ENCODE results near the gene MBD3L2B.
"Not testable (repeated sequence)": the region's sequence is repeated elsewhere in the genome, so short reads cannot be mapped to it uniquely, and the experiment has no call there.

MBD3L2B gene

GRCh38 chr19:7063764-7064418 is 42.7 kb upstream of the MBD3L2B start:
- H3K27ac ChIP-seq, result no peak overlapping the region
- no peak overlapping the region for H3K4me3 ChIP-seq (ENCODE audit: low read depth, low read length)
- peaks cover 3% of the 10 kb centered on the region for H3K9me3 ChIP-seq (ENCODE audit: severe bottlenecking)
- no peak for TF ChIP-seq CTCF (IDR thresholded peaks at IDR 0.05; ENCODE audit: low read depth, low read length)
- H3K36me3 ChIP-seq, result no peaks in the 10 kb centered on the region
- H3K27me3 ChIP-seq (ENCODE audit: insufficient read depth, low read depth, severe bottlenecking), result no peaks in the 10 kb centered on the region
- DNase-seq, result no peak

DNA sequence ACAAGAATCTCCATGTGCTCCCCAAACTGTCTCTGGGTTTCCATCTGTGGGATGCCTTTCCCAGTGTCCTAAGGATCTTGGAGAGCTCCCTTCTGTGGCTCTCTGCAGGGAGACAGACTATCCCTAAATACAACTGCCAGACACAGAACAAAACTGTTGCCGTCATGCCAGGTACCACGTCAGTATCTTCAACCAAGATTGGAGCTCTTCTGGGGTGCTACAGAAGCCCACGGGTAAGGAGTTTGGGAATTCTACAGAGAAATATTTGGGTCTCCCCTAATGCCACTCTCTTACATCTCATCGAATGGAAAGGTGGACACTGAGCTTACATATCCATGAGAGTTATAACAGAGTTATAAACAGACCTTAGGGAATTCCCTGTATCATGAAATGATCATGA is 42.1 kb upstream of the MBD3L2B start:
- Histone ChIP-seq H3K9me3 (ENCODE audit: severe bottlenecking) (peaks cover 3% of the 10 kb centered on the region), H3K27ac (no peak overlapping the region), H3K36me3 (no peaks in the 10 kb centered on the region), H3K4me3 (ENCODE audit: low read depth, low read length) (no peak overlapping the region), H3K27me3 (ENCODE audit: insufficient read depth, low read depth, severe bottlenecking) (no peaks in the 10 kb centered on the region)
- no peak for DNase-seq
- no peak for TF ChIP-seq CTCF (IDR thresholded peaks at IDR 0.05; ENCODE audit: low read depth, low read length)

- H3K27me3 ChIP-seq (ENCODE audit: insufficient read depth, low read depth, severe bottlenecking); H3K27ac ChIP-seq; DNase-seq; H3K4me3 ChIP-seq (ENCODE audit: low read depth, low read length); H3K36me3 ChIP-seq; H3K9me3 ChIP-seq (ENCODE audit: severe bottlenecking): not testable (repeated sequence)
These were observed 38.7 kb upstream of the MBD3L2B start for GRCh38 chr19:7059977-7060376.

GRCh38 chr19:7058576-7058975 is 37.3 kb upstream of the MBD3L2B start, which contains the start of gene MBD3L3:
TSS of gene MBD3L3 (minus strand) at chr19:7058676. CDS start at chr19:7058605, 71 bp downstream.
- H3K36me3 ChIP-seq; H3K9me3 ChIP-seq (ENCODE audit: severe bottlenecking); H3K27ac ChIP-seq; DNase-seq; H3K27me3 ChIP-seq (ENCODE audit: insufficient read depth, low read depth, severe bottlenecking); H3K4me3 ChIP-seq (ENCODE audit: low read depth, low read length): not testable (repeated sequence)

DNA sequence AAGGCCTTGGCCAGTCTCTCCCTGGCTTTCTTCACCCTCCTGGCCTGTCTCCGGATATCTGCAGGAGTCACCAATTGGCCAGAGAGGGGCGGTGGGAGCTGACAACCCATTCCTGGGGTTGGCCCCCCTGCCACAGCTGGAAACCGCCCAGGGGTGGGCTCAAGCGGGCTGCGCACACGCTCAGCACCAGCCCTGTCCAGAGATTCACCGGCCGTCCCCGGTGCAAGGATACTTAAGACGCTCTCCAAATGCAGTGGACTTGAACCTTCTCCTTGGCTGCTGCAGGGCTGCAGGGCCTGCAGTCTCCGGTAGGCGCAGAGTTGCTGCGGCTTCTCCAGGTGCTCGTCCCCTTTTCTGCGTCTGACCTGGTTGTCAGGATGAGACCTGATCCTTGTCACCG is 35.1 kb upstream of the MBD3L2B start:
- H3K27me3 ChIP-seq (ENCODE audit: insufficient read depth, low read depth, severe bottlenecking); H3K36me3 ChIP-seq; H3K27ac ChIP-seq; H3K9me3 ChIP-seq (ENCODE audit: severe bottlenecking); DNase-seq; H3K4me3 ChIP-seq (ENCODE audit: low read depth, low read length): not testable (repeated sequence)

DNA sequence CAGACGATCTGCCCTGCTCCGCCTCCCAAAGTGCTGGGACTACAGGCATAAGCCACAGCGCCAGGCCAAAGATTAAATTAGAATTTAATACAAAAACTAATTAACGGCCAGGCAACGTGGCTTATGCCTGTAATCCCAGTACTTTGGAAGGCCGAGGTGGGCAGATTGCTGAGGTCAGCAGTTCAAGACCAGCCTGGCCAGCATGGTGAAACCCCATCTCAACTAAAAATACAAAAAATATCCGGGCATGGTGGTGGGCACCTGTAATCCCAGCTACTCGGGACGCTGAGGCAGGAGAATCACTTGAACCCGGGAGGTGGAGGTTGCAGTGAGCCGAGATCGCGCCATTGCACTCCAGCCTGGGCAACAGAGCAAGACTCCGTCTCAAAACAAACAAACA is 34.4 kb upstream of the MBD3L2B start:
- H3K27me3 ChIP-seq (ENCODE audit: insufficient read depth, low read depth, severe bottlenecking); DNase-seq; H3K27ac ChIP-seq; H3K9me3 ChIP-seq (ENCODE audit: severe bottlenecking); H3K4me3 ChIP-seq (ENCODE audit: low read depth, low read length); H3K36me3 ChIP-seq: not testable (repeated sequence)

GRCh38 chr19:7054635-7055368 is 33.6 kb upstream of the MBD3L2B start:
- not testable (repeated sequence) for H3K4me3 ChIP-seq (ENCODE audit: low read depth, low read length); H3K36me3 ChIP-seq; DNase-seq; H3K9me3 ChIP-seq (ENCODE audit: severe bottlenecking); H3K27ac ChIP-seq; H3K27me3 ChIP-seq (ENCODE audit: insufficient read depth, low read depth, severe bottlenecking)

DNA sequence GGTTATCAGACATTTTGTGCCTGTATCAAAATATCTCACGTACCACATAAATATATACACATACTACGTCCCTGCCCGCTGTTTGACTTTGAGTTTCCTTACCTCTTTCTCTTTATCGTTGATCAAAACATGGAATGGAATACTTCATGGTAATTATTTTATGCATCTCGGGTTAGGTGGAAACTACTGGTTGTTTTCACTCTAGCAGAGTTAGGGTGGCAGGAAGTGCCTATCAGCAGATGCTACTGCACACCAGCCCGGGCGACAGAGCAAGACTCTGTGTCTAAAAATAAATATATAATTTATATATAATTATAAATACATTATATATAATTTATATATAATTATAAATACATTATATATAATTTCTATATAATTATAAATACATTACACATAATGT is 31.7 kb upstream of the MBD3L2B start:
- H3K9me3 ChIP-seq (ENCODE audit: severe bottlenecking); H3K27ac ChIP-seq; DNase-seq: not testable (repeated sequence)

GRCh38 chr19:7051421-7051820 is 30.2 kb upstream of the MBD3L2B start:
- not testable (repeated sequence) for H3K4me3 ChIP-seq (ENCODE audit: low read depth, low read length); H3K36me3 ChIP-seq; DNase-seq; H3K9me3 ChIP-seq (ENCODE audit: severe bottlenecking); H3K27me3 ChIP-seq (ENCODE audit: insufficient read depth, low read depth, severe bottlenecking); H3K27ac ChIP-seq

More for the DNA sequence above, 31.7 kb upstream of the MBD3L2B start:
- not testable (repeated sequence) for H3K36me3 ChIP-seq; H3K4me3 ChIP-seq (ENCODE audit: low read depth, low read length); H3K27me3 ChIP-seq (ENCODE audit: insufficient read depth, low read depth, severe bottlenecking)

- H3K36me3 ChIP-seq; H3K27ac ChIP-seq; DNase-seq; H3K9me3 ChIP-seq (ENCODE audit: severe bottlenecking); H3K27me3 ChIP-seq (ENCODE audit: insufficient read depth, low read depth, severe bottlenecking); H3K4me3 ChIP-seq (ENCODE audit: low read depth, low read length): not testable (repeated sequence)
These were observed 27.8 kb upstream of the MBD3L2B start, which contains the start of gene MBD3L2 for GRCh38 chr19:7049021-7049420. TSS of gene MBD3L2 (plus strand) at chr19:7049321. CDS start at chr19:7049374, 53 bp downstream.

- H3K9me3 ChIP-seq (ENCODE audit: severe bottlenecking); H3K36me3 ChIP-seq; DNase-seq; H3K4me3 ChIP-seq (ENCODE audit: low read depth, low read length); H3K27ac ChIP-seq; H3K27me3 ChIP-seq (ENCODE audit: insufficient read depth, low read depth, severe bottlenecking): not testable (repeated sequence)
These were observed 20.3 kb upstream of the MBD3L2B start for GRCh38 chr19:7041563-7041962.

- not testable (repeated sequence) for H3K4me3 ChIP-seq (ENCODE audit: low read depth, low read length); DNase-seq; H3K36me3 ChIP-seq; H3K27me3 ChIP-seq (ENCODE audit: insufficient read depth, low read depth, severe bottlenecking); H3K9me3 ChIP-seq (ENCODE audit: severe bottlenecking); H3K27ac ChIP-seq
These were observed 18.8 kb upstream of the MBD3L2B start, which contains the start of gene MBD3L4 for GRCh38 chr19:7040079-7040478. TSS of gene MBD3L4 (minus strand) at chr19:7040179. CDS start at chr19:7040144, 35 bp downstream.

Data from WERI-Rb-1 (cell line).